GM12878 (cell line): Measurements from ENCODE around the gene APBA3. TPM values are rescaled to one million over a fixed set of nuclear protein-coding genes. Genes with fewer than 3 reads are reported as not detected.

Experiments
- MEF2B ChIP-seq: fragments of 450-650 bp; IDR thresholded peaks from 2 replicates; pipeline ENCODE4 v1.6.1; 2018; ENCODE audit warnings: mild to moderate bottlenecking, moderate library complexity; ENCODE audit not compliant: partially characterized antibody, poor library complexity, severe bottlenecking
- NBN ChIP-seq: fragments of 450-650 bp; IDR thresholded peaks from 2 replicates; pipeline ENCODE4 v1.6.1; 2016
- NFIC ChIP-seq: IDR thresholded peaks from 2 replicates; pipeline ENCODE4 v1.6.1; 2012; ENCODE audit warnings: low read depth, mild to moderate bottlenecking, inconsistent platforms, low read length, moderate library complexity
- NFYA ChIP-seq: IDR thresholded peaks from 2 replicates; pipeline ENCODE4 v1.6.1; 2011; ENCODE audit warnings: low read depth, mild to moderate bottlenecking, low read length, improper control_type of control experiment, borderline replicate concordance
- NR2C2 ChIP-seq: IDR thresholded peaks from 2 replicates; pipeline ENCODE4 v1.6.1; 2011; ENCODE audit warnings: borderline replicate concordance, low read depth; ENCODE audit not compliant: control insufficient read depth, insufficient read length
- PML ChIP-seq: IDR thresholded peaks from 2 replicates; pipeline ENCODE4 v1.6.1; 2012; ENCODE audit warnings: low read length, inconsistent platforms
- POLR2AphosphoS2 ChIP-seq: IDR thresholded peaks from 2 replicates; pipeline ENCODE4 v1.6.1; 2011; ENCODE audit warnings: low read depth, mild to moderate bottlenecking, low read length, improper control_type of control experiment, moderate library complexity
- RAD21 ChIP-seq: IDR thresholded peaks from 2 replicates; pipeline ENCODE4 v1.6.1; 2011; ENCODE audit warnings: mild to moderate bottlenecking, low read depth, low read length, moderate library complexity; ENCODE audit not compliant: insufficient read depth
- SPI1 ChIP-seq: IDR thresholded peaks from 2 replicates; pipeline ENCODE4 v1.6.1; 2011; ENCODE audit warnings: low read depth, mild to moderate bottlenecking, low read length, moderate library complexity, borderline replicate concordance; ENCODE audit not compliant: insufficient read depth
- SUZ12 ChIP-seq: fragments of 200-600 bp; sonication (generic); IDR thresholded peaks from one replicate; pipeline ENCODE4 v1.6.1; 2018; ENCODE audit warnings: antibody characterized with exemption, mild to moderate bottlenecking; ENCODE audit not compliant: unreplicated experiment
- ZBED1 ChIP-seq: IDR thresholded peaks from 2 replicates; pipeline ENCODE4 v1.6.1; 2016; ENCODE audit warnings: borderline replicate concordance
- ZBTB40 ChIP-seq: fragments of 450-650 bp; IDR thresholded peaks from 2 replicates; pipeline ENCODE4 v1.6.1; 2016; ENCODE audit warnings: mild to moderate bottlenecking, moderate library complexity, borderline replicate concordance
- polyA plus RNA-seq, 11 experiments: library from polyadenylated mRNA; depleted of rRNA in 4 of 11; unstranded in 6 of 11; stranded (reverse) in 5 of 11; fragments of >200 nt; fragmentation: Nextera tagmentation in 4 of 11; fragmentation: Illumina TruSeq in 1 of 11; extraction: Ambion mirVana in 4 of 11; extraction: Trizol in 1 of 11; gene quantifications; 1 replicate in 1 of 11; 2 replicates in 10 of 11; pipeline versions ENCODE4 v1.2.1 to v1.2.3, GENCODE V29; 2011 to 2016; ENCODE audit warnings: inconsistent platforms in 2 of 11, missing spikeins in 2 of 11, low read depth in 1 of 11
- total RNA-seq, 4 experiments: library from RNA; depleted of rRNA in 3 of 4; stranded (reverse); fragments of >200 nt in 3 of 4; fragmentation: Illumina TruSeq in 1 of 4; extraction: Trizol in 1 of 4; gene quantifications; 2 replicates each; pipeline versions ENCODE4 v1.2.1 to v1.2.3, GENCODE V29; 2013 to 2021

The APBA3 gene
- total and polyA plus RNA-seq, 10 of the 15 experiments (the other 5 are each of a cell fraction or from before 2014, with no cell fraction given) = 0.31 to 36.4 (median 18.3) TPM

- TF ChIP-seq MEF2B (no peak), PML (peak; percentile 93), NFYA (no peak), NFIC (no peak), SPI1 (peak; percentile 8; the same call in 1 of the 2 replicates), ZBTB40 (peak; percentile 89), RAD21 (no peak), POLR2AphosphoS2 (peak; percentile 90), SUZ12 (no peak), NBN (peak; percentile 94), NR2C2 (no peak), ZBED1 (no peak)
Observed at GRCh38 chr19:3762501-3763459, 1.3 kb upstream of the APBA3 start, which contains the start of gene MRPL54 (continued).
